Psoas muscle (tissue), 8 donors: Measurements from ENCODE around the gene ATAD5. TPM values are rescaled to one million over a fixed set of nuclear protein-coding genes. Genes with fewer than 3 reads are reported as not detected.
A peak's percentile ranks its signal among the peaks of the same experiment; 100 is the strongest.
"Not testable (repeated sequence)": the region's sequence is repeated elsewhere in the genome, so short reads cannot be mapped to it uniquely, and the experiment has no call there.

Experiments
- ATAC-seq, 4 donors: fragments of 200-7000 bp; cut with Tn5 transposase; one replicate each; pipeline ENCODE4 v1.9.1; 2020; ENCODE audit warnings: moderate library complexity in 3 of 4, mild to moderate bottlenecking in 2 of 4
- DNase-seq, 2 donors: peaks; one replicate each; pipeline ENCODE4 v3.0.0-alpha.2; 2020
- H3K27ac ChIP-seq: fragments of 200-600 bp; one replicate; pipeline ENCODE4 v1.8.0; 2022
- H3K27me3 ChIP-seq, 3 donors: fragments of 200-600 bp in 1 of 3; one replicate each; pipeline versions ENCODE4 v1.6.1 to v1.8.0; 2013 to 2022; ENCODE audit warnings: low read length in 2 of 3, mild to moderate bottlenecking in 2 of 3, moderate library complexity in 1 of 3; ENCODE audit not compliant: insufficient read depth in 3 of 3
- H3K36me3 ChIP-seq, 2 donors: fragments of 200-600 bp in 1 of 2; one replicate each; pipeline versions ENCODE4 v1.6.1 to v1.8.0; 2013 to 2022; ENCODE audit warnings: low read depth in 1 of 2, mild to moderate bottlenecking in 1 of 2, moderate library complexity in 1 of 2; ENCODE audit not compliant: insufficient read depth in 1 of 2
- H3K4me1 ChIP-seq: fragments of 200-600 bp; one replicate; pipeline ENCODE4 v1.8.0; 2022
- H3K4me3 ChIP-seq: fragments of 200-600 bp; one replicate; pipeline ENCODE4 v1.8.0; 2022; ENCODE audit warnings: mild to moderate bottlenecking
- H3K9me3 ChIP-seq: fragments of 200-600 bp; one replicate; pipeline ENCODE4 v1.8.0; 2022
- WGBS, 3 donors: extraction: QIAGEN DNeasy Blood & Tissue Kit; methylation state at CpG; one replicate each; pipeline versions ENCODE4 v1.1.6 to v1.1.7; 2013; 5-methylcytosine and 5-hydroxymethylcytosine counted together
- intact Hi-C, 2 donors: fragments of 100-400 bp; cut with DNase I; formaldehyde crosslinking; loops; one replicate each; pipeline versions ENCODE4 v1.11.0 to v1.14.2; 2022
- polyA plus RNA-seq, 3 donors: library from polyadenylated mRNA; stranded (reverse); fragments of 200-250 nt; gene quantifications; one replicate each; pipeline ENCODE4 v1.2.3, GENCODE V29; 2013
- total RNA-seq, 4 donors: library from RNA; stranded (reverse); fragmentation: NEBNext Ultra II Directional in 2 of 4; extraction: Animal tissue kit (Norgen Biotek cat#: 25700) in 2 of 4; gene quantifications; one replicate each; pipeline versions ENCODE4 v1.2.1 to v1.2.4, GENCODE V29; 2021 to 2023
- TF ChIP-seq, protein P1 (sequence below): fragments of 200-600 bp; IDR thresholded peaks from one replicate; pipeline ENCODE4 v1.8.0; 2022; ENCODE audit warnings: antibody characterized with exemption
- donor health status: healthy with polysubstance abuse.
- donor health status: DM: no; HTN: no; CAD: no; lungs with moderate emphysema.
- donor health status: Bipolar disorder and iron deficiency.
- donor health status: healthy.
- donor health status: DM: yes; HTN: yes; CAD: no.
- donor health status: DM: no; HTN: no; CAD: no.
- donor health status: DM: no; HTN: no; CAD: no.
- donor health status: DM: yes; HTN: yes; CAD: no.

Gene ATAD5
- total and polyA plus RNA-seq, 7 donors: 0.11 to 0.44 (median 0.19) TPM

DNA sequence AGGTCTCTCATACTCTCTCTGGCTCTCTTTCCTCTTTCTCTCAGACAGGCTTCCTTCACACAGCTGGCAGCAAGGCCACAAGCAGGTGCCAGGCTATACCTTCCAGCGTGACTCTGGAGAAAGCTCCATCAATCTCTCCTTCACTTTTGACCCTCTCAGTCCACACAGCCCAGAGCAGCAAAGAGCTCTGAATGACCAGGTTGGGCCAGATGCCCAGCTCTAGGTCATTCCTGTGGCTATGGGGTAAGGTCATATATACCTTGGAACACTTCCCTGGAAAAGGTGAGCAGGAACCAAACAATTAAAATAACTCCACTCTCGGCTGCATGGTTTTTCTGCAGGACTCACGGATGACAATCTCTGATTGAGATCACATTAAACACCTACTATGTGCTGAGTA lies 98.7 kb downstream of the ATAD5 start:
- DNase-seq: no peak
- Histone ChIP-seq H3K36me3 (peaks cover 0 to 3% of the 10 kb centered on the region in 2 donors), H3K27ac (no peak overlapping the region), H3K9me3 (no peaks in the 10 kb centered on the region), H3K27me3 (peaks cover 0 to 44% (median 3%) of the 10 kb centered on the region in 3 donors), H3K4me3 (no peak overlapping the region), H3K4me1 (no peaks in the 10 kb centered on the region)
- intact Hi-C loops: no loop called here
- WGBS, 3 donors: 76 to 87% (median 77%) methylated on average over 3 of the region's 3 CpGs
- TF ChIP-seq, protein P1, sequence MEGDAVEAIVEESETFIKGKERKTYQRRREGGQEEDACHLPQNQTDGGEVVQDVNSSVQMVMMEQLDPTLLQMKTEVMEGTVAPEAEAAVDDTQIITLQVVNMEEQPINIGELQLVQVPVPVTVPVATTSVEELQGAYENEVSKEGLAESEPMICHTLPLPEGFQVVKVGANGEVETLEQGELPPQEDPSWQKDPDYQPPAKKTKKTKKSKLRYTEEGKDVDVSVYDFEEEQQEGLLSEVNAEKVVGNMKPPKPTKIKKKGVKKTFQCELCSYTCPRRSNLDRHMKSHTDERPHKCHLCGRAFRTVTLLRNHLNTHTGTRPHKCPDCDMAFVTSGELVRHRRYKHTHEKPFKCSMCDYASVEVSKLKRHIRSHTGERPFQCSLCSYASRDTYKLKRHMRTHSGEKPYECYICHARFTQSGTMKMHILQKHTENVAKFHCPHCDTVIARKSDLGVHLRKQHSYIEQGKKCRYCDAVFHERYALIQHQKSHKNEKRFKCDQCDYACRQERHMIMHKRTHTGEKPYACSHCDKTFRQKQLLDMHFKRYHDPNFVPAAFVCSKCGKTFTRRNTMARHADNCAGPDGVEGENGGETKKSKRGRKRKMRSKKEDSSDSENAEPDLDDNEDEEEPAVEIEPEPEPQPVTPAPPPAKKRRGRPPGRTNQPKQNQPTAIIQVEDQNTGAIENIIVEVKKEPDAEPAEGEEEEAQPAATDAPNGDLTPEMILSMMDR: no peak
- ATAC-seq: no peak

DNA sequence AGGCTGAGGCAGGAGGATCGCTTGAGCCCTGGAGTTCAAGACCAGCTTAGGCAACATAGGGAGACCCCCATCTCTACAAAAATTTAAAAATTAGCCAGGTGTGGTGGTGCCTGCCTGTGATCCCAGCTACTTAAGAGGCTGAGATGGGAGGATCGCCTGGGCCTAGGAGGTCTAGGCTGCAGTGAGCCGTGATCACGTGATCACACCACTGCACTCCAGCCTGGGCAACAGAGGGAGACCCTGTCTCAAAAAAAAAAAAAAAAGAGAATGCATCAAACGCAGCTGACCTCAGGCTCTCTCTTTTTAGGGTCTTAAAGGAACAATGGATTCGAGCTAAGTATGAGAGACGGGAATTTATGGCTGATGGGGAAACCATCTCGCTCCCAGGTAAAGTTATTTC lies 99.8 kb downstream of the ATAD5 start:
- H3K9me3 ChIP-seq, intact Hi-C loops, DNase-seq, H3K4me3 ChIP-seq, ATAC-seq, H3K36me3 ChIP-seq, H3K27ac ChIP-seq, H3K4me1 ChIP-seq: not testable (repeated sequence)
- peaks cover 0 to 34% (median under 1%) of the 10 kb centered on the region in 3 donors for H3K27me3 ChIP-seq
- 82 to 84% (median 84%) methylated on average over 8 of the region's 8 CpGs for WGBS, 3 donors

DNA sequence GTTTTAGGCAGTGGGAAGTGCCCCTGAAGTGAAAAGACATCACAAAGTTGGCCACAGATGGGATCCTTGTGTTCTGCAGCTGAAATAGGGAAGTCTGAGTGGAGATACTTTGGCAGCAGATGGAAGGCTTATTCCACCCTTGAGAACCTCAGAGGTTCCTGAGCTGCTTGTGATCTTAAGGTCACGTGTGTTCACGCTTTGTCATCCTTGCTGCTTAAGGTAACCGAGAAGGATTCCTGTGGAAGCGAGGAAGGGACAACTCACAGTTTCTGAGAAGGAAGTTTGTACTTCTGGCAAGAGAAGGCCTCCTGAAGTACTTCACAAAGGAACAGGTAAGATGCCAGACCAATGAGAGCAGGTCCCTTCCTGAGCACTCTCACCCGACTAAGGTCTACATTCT lies 102.2 kb downstream of the ATAD5 start:
- no peak overlapping the region for H3K27ac ChIP-seq
- H3K4me1 ChIP-seq: no peaks in the 10 kb centered on the region
- no peaks in the 10 kb centered on the region for H3K9me3 ChIP-seq
- H3K4me3 ChIP-seq: no peak overlapping the region
- no peak for ATAC-seq
- 66 to 80% (median 70%) methylated on average over 5 of the region's 5 CpGs for WGBS, 3 donors
- H3K27me3 ChIP-seq: peaks cover 0 to 13% (median 0%) of the 10 kb centered on the region in 3 donors
- H3K36me3 ChIP-seq: peaks cover 0 to 3% of the 10 kb centered on the region in 2 donors
- no peak for DNase-seq
- intact Hi-C loops: no loop called here
- TF ChIP-seq, protein P1: no peak

DNA sequence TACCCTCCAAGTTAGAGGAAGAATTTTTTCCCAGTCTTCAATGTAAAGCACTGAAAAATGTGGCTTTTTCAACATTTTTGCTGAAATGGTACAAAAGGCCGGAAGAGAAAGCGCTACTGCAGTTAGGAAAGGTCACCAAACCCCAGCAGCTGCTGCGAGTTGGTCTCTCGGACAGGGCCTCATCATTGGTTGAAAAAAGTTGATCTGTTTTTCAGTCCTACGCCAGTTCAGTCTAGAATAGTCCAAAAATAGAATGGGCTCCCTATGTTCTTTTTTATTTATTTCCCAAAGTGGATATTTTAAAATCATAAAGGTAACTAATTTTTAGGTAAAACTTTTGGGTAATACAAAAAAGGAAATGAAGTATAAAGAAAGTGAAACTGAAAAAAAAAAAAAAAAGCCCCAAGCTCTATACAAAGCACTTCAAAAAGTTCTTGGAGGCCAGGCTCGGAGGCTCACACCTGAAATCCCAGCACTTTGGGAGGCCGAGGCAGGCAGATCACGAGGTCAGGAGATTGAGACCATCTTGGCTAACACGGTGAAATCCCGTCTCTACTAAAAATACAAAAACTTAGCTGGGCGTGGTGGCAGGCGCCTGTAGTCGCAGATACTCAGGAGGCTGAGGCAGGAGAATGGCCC lies 107.4 kb downstream of the ATAD5 start:
- WGBS, 3 donors: 79 to 84% (median 84%) methylated on average over 13 of the region's 13 CpGs
- no peaks in the 10 kb centered on the region for H3K36me3 ChIP-seq
- H3K9me3 ChIP-seq: no peaks in the 10 kb centered on the region
- no peaks in the 10 kb centered on the region for H3K27me3 ChIP-seq
- ATAC-seq (no peak), DNase-seq (peak in 1 of 2 donors; percentile 33)
- H3K27ac ChIP-seq: no peak overlapping the region
- TF ChIP-seq, protein P1: no peak
- H3K4me1 ChIP-seq: no peaks in the 10 kb centered on the region
- intact Hi-C loops: no loop called here
- no peak overlapping the region for H3K4me3 ChIP-seq

DNA sequence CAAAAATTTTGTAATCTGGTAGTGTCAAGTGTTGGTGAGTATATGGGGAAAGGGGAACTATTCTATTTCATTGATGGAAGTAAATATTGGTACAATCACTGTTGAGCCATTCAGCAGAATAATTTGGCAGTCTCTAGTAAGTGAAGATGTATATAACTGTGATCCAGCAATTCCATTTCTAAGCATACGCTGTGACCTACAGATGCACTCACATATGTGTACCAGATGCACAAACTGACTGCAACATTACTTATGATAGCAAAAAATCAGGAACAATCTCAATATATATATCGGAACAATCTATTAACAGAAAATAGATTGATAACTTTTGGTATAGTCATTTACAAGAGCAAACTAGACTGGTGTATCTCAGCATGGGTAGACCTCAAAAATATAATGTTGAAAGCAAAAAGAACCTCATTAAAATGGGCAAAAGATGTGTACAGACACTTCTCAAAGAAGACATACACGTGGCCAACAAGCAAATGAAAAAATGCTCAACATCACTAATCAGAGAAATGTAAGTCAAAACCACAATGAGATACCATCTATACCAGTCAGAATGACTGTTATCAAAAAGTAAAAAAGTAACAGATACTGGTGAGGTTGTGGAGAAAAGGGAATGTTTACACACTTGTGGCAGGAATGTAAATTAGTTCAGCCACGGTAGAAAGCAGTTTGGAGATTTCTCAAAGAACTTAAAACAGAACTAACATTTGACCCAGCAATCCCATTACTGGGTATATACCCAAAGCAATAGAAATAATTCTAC lies 110.7 kb downstream of the ATAD5 start:
- Histone ChIP-seq H3K4me1 (no peaks in the 10 kb centered on the region), H3K9me3 (no peaks in the 10 kb centered on the region), H3K27ac (no peak overlapping the region), H3K4me3 (no peak overlapping the region), H3K36me3 (no peaks in the 10 kb centered on the region), H3K27me3 (no peaks in the 10 kb centered on the region)
- TF ChIP-seq, protein P1: no peak
- ATAC-seq (no peak), DNase-seq (no peak)
- intact Hi-C loops: no loop called here
- WGBS, 3 donors: 68 to 70% (median 70%) methylated on average over 4 of the region's 4 CpGs
